Activated T-cell treated with anti-CD3 and anti-CD28 coated beads for 48 hours (primary cell): ENCODE measurements around the gene RFNG.
"Not testable (repeated sequence)": the region's sequence is repeated elsewhere in the genome, so short reads cannot be mapped to it uniquely, and the experiment has no call there.

ENCODE experiments used
- DNase-seq: peaks from one replicate; pipeline ENCODE4 v3.0.0-alpha.2; 2020; ENCODE audit warnings: low read depth

Gene RFNG

GRCh38 chr17:82042649-82043048, 9.0 kb downstream of the RFNG start:
- no peak for DNase-seq

GRCh38 chr17:82041144-82041814, 10.3 kb downstream of the RFNG start:
- DNase-seq, result no peak

GRCh38 chr17:82039695-82040299, 11.8 kb downstream of the RFNG start:
- no peak for DNase-seq

- DNase-seq, result not testable (repeated sequence)
Measured at GRCh38 chr17:82038796-82039409, 12.7 kb downstream of the RFNG start.

- DNase-seq, result no peak
Measured at GRCh38 chr17:82037889-82038195, 13.8 kb downstream of the RFNG start.

DNA sequence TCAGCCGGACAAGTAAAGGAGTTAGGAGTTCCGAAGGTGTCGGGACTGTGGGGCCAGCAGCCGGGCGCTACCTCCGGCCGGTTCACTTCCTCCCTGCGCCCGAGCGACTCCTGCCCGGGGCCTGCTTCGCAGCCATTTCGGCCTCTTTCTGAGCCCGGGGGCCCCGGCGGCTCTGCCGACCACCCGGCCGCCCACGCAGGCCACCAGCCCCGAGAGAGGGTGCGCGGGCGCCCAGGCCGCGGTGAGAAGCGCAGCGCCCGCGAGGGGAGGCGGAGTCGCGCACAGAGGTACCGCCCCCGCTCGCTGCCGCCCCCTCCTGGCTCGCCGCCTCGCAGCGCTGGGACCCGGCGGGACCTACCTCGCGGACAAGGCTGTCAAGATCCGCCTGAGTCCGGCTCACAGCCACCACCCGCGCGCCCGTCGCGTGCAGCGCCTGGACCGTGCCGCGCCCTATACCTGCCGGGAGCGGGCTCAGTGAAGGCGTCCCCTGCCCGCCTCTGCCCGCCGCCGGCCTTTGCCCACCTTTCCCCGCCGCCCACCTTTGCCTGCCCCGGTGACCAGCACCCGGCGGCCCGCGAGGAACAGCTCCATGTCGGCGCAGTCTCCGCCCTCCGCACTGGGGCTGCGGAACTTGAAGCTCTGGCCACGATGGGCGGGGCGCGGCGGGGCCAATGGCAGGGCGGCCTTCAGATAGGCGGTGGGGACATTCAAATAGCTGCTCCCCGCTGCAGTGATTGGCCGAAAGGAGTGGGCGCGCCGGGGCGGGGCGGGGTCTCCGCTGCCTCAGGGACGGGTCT, 14.3 kb downstream of the RFNG start, which contains the start of gene DCXR:
DCXR (minus strand) TSS at position 606 of the 797 bp plus-strand sequence; CDS start at position 591, 15 bp downstream.
- peak; percentile 96 for DNase-seq

GRCh38 chr17:82036634-82037091, 14.9 kb downstream of the RFNG start:
- no peak for DNase-seq

GRCh38 chr17:82035956-82036633, 15.5 kb downstream of the RFNG start:
- DNase-seq, result no peak

GRCh38 chr17:82035488-82035887, 16.1 kb downstream of the RFNG start:
- DNase-seq, result no peak

GRCh38 chr17:82034371-82035011, 17.1 kb downstream of the RFNG start:
- DNase-seq, result no peak

DNA sequence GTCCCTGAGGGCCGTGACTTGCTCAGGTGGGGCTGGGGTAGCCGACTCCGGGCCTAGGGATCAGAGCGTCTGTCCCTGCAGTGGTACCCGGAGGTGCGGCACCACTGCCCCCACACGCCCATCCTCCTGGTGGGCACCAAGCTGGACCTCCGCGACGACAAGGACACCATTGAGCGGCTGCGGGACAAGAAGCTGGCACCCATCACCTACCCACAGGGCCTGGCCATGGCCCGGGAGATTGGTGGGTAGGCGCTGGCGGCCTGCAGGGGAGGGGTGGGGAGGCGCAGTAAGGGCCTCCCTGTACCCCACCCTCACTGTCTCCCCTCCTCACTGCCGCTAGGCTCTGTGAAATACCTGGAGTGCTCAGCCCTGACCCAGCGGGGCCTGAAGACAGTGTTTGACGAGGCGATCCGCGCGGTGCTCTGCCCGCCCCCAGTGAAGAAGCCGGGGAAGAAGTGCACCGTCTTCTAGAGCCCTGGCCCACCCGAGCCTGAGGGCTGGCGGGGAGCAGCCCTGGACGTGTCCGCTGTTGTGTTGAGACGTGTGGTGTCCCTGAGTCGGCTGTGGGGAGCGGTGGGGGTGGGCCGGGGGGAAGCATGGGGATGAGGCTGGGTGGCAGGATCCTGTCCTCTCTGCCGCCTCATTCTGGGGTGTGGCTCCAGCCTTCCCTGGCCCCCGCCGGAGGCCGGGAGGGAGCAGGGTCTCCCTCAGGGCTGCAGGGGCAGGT, 18.1 kb downstream of the RFNG start:
- DNase-seq, result no peak

GRCh38 chr17:82031885-82032627, 19.6 kb downstream of the RFNG start:
- DNase-seq, result peak; percentile 46

GRCh38 chr17:82031303-82031884, 20.2 kb downstream of the RFNG start, which contains the start of gene RAC3:
Gene RAC3, plus strand, starts transcription at chr17:82031678. Its CDS starts 84 bp downstream, at chr17:82031762.
- no peak for DNase-seq

DNA sequence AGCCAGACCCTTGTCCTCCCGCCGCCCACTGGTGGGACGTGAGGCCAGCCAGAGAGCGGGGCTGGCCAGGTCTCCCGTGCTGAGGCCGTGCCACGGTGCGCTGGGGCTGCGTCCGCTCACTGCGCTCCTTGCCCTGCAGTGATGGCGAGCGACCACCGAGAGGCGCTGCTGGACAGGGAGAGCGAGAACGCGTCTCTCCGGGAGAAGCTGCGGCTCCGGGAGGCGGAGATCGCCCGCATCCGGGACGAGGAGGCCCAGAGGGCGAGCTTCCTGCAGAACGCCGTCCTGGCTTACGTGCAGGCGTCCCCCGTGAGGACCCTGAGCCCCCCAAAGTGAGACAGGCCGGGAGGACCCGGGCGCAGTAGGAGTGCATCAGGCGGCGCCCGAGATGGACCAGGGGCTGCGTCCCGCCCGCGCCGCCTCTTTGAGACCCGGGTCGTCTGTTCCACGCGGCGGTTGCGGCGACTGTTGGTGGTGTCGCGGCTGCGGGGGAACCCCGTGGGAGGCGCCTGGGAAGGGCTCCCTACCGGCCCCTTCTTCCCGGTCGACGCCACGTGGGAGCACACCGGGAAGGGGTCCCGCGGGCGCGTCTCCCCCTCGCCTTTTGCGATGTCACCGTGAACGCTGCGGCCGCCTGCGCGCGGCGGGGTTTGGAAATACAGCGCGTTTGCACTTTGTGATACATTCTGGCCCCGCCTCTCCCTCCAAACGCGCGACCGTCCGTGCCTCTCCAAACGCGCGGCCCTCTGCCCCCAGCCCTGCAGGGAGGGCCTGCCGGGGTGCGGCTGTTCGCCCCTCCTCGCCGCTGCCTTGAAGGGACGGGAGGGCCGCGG, 20.9 kb downstream of the RFNG start:
- peak; percentile 80 for DNase-seq

DNA sequence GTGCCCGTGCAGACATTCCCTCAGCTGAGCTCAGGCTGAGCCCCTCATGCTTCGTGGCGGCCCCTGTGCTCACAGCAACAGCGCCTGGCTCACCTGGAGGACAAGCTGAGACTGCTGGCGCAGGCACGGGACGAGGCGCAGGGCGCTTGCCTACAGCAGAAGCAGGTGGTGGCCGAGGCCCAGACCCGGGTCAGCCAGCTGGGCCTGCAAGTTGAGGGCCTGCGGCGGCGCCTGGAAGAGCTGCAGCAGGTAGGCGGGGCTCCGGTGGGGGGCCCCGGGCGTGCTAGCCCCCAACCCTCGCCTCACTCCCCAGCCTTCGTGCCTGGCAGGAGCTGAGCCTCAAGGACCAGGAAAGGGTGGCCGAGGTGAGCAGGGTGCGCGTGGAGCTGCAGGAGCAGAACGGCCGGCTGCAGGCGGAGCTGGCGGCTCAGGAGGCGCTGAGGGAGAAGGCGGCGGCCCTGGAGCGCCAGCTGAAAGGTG, 21.6 kb downstream of the RFNG start:
- DNase-seq, result no peak

DNA sequence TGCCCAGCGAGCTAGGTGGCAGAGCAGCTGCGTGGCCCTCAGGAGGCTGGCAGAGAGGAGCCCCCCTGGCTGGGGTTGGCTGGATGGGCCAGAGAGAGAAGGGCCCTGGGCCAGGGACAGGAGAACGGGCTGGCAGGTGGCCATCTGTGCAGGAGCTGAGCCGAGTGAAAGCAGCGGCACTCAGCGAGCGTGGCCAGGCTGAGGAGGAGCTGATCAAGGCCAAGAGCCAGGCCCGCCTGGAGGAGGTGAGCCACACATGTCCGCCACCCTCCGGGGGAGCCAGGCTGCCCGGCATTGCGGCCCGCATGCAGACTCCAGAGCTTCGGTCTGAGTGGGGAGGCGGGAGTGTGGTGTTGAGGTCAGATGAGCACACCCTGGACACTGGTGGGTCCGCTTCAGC, 22.2 kb downstream of the RFNG start:
- no peak for DNase-seq

DNA sequence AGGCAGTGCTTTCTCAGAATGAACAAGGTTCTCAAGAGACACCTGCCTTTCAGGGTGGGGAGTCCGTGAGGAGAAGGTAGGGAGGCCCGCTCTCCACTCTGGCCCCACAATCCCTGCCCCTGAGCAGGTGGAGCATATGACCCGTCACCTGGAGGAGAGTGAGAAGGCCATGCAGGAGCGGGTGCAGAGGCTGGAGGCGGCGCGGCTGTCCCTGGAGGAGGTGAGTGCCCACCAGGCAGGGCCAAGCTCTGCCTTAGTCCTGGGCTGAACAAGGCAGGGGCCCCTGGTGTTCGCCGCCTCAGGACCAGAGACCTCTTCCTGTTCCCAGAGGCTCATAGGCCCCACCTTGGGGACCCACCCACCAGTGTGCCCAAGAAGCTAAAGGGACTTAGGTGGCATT, 22.6 kb downstream of the RFNG start:
- no peak for DNase-seq

GRCh38 chr17:82028246-82028645, 23.4 kb downstream of the RFNG start:
- no peak for DNase-seq
